GM21360 (cell line): ENCODE measurements around the gene ARIH2.

ENCODE experiments used
- ATAC-seq: cut with Tn5 transposase; IDR thresholded peaks from one replicate; pipeline ENCODE4 v1.9.1; 2021; ENCODE audit warnings: mild to moderate bottlenecking, moderate library complexity; ENCODE audit not compliant: unreplicated experiment

The ARIH2 gene

DNA sequence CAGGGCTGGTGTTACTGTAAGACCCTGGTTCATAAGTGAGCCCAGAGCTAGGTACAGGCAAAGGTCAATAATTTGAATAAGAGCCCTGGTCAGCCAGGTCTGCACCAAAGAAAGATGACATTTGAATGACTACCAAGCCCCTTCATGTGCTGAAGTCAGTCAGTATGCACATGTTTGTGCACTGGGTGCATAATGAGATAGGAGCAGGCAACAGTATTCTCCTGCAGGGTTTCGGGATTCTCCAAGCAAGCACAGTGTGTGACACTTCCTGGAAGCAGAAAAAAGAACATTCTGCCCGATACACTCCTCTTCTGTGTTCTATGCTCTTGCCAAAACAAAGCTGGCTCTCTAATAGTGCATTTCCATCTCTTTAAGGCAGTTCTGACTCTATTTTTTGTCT, 116.0 kb downstream of the ARIH2 start:
- ATAC-seq = no peak

DNA sequence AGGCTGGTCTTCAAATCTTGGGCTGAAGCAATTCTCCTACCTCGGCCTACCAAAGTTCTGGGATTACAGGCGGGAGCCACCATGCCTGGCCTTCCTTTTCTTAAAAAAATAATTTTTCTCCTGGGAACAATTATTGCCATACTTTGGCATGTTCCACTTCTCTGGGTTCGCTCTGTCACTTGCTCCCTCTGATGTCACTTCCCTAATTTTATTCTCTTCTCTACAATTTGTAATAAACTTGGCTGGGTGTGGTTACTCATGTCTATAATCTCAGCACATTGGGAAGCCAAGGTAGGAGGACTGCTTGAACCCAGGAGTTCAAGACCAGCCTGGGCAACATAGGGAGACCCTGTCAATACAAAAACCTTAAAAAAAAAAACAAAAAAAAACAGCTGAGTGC, 116.6 kb downstream of the ARIH2 start:
- no peak for ATAC-seq
